Measurements from ENCODE around the gene RPS6KB1. TPM values are rescaled to one million over a fixed set of nuclear protein-coding genes. Genes with fewer than 3 reads are reported as not detected.
A peak's percentile ranks its signal among the peaks of the same experiment; 100 is the strongest.

The RPS6KB1 gene
- polyA plus RNA-seq, 1 experiment = 21.9 TPM

DNA sequence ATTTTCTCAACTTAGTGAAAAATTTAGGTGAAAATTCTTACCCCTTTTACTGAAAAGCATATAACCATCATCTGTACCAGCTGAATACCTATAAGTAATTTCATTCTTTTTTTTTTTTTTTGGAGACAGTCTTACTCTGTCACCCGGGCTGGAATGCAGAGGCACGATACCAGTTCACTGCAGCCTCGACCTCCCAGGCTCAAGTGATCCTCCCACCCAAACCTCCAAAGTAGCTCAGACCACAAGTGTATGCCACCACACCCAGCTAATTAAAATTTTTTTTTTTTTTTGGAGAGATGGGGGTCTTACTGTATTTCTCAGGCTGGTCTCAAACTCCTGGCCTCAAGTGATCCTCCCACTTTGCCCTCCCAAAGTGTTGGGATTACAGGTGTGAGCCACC is 34.0 kb upstream of the RPS6KB1 start:
- ChIA-PET CTCF (interaction anchor here (0.7 to 3.2 kb wide), 16 partner anchors 12 to 188 kb away, joined by 3 to 24 read pairs (median 4); partner anchors contain the start of genes PTRH2 and VMP1), POLR2A (interaction anchor here (0.6 to 1.5 kb wide), 8 partner anchors 15 to 239 kb away, joined by 3 to 11 read pairs (median 4); partner anchors contain the start of gene CLTC)
- TF ChIP-seq, protein P1, sequence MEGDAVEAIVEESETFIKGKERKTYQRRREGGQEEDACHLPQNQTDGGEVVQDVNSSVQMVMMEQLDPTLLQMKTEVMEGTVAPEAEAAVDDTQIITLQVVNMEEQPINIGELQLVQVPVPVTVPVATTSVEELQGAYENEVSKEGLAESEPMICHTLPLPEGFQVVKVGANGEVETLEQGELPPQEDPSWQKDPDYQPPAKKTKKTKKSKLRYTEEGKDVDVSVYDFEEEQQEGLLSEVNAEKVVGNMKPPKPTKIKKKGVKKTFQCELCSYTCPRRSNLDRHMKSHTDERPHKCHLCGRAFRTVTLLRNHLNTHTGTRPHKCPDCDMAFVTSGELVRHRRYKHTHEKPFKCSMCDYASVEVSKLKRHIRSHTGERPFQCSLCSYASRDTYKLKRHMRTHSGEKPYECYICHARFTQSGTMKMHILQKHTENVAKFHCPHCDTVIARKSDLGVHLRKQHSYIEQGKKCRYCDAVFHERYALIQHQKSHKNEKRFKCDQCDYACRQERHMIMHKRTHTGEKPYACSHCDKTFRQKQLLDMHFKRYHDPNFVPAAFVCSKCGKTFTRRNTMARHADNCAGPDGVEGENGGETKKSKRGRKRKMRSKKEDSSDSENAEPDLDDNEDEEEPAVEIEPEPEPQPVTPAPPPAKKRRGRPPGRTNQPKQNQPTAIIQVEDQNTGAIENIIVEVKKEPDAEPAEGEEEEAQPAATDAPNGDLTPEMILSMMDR (IDR thresholded peaks at IDR 0.05; ENCODE audit: low read depth, low read length) = no peak
- Histone ChIP-seq H3K27ac (ENCODE audit: low read depth, low read length) (no peak overlapping the region), H3K4me3 (ENCODE audit: low read depth, low read length) (no peak overlapping the region), H3K27me3 (ENCODE audit: control insufficient read depth, insufficient read depth, low read length) (no peaks in the 10 kb centered on the region), H3K9me3 (ENCODE audit: control insufficient read depth, insufficient read depth, low read length) (no peaks in the 10 kb centered on the region)
- DNase-seq (ENCODE audit: low read depth, low spot score) = no peak

DNA sequence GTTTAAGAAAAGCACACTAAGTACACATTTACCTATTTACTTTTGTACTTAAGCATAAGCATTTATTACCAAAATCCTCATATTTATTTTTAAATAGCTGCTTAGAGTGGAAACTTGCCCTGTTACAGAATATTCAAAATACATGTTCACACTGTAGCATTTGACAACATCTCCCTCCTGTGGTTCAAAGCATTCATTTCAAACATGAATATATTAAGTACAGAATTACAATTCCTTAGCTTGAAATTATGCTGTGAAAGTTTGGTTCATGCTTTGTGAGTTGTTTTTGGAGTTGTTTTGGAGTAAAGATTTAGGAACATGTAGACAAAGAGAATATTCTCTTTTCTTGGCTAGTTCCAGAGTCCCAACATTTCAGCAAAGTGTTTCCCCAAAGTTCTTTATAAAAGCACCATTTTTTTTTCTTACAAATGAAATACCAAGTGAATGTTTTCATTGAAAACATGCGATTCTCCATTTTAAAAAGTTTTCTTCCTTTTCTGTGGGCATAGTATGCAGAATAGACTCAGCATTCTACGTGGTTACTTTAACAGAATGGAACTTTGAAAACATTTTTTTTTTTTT is 33.4 kb upstream of the RPS6KB1 start:
- Histone ChIP-seq H3K4me3 (ENCODE audit: low read depth, low read length) (no peak overlapping the region), H3K9me3 (ENCODE audit: control insufficient read depth, insufficient read depth, low read length) (no peaks in the 10 kb centered on the region), H3K27me3 (ENCODE audit: control insufficient read depth, insufficient read depth, low read length) (no peaks in the 10 kb centered on the region), H3K27ac (ENCODE audit: low read depth, low read length) (no peak overlapping the region)
- no peak for DNase-seq (ENCODE audit: low read depth, low spot score)
- CTCF ChIA-PET = interaction anchor here (0.6 to 3.2 kb wide), 19 partner anchors 11 to 189 kb away, joined by 3 to 24 read pairs (median 4); partner anchors contain the start of genes PTRH2 and VMP1
- POLR2A ChIA-PET = interaction anchor here (0.6 to 1.5 kb wide), 8 partner anchors 14 to 240 kb away, joined by 3 to 11 read pairs (median 4); partner anchors contain the start of gene CLTC
- TF ChIP-seq, protein P1 (IDR thresholded peaks at IDR 0.05; ENCODE audit: low read depth, low read length) = peak; percentile 68

DNA sequence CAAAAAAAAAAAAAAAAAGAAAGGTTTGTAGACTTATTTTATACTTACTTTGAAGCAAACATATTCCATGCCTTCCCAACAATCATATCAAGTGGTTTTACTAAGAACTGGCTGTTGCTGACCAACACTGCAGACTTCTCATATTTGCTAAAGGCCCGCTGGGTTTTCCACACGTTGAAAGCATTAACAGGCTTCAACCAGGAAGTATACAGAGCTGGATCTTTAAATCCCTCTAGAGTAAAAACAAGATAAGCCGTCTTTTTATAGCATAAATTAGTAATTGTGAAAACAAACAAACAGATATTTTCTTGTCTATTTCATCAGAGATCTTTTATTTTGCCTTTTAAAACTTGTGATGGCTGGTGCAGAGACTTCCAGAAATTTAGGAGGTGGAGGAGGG is 29.3 kb upstream of the RPS6KB1 start:
- TF ChIP-seq, protein P1 (IDR thresholded peaks at IDR 0.05; ENCODE audit: low read depth, low read length) = no peak
- CTCF ChIA-PET = no interaction called here
- no peak overlapping the region for H3K27ac ChIP-seq (ENCODE audit: low read depth, low read length)
- no peaks in the 10 kb centered on the region for H3K27me3 ChIP-seq (ENCODE audit: control insufficient read depth, insufficient read depth, low read length)
- H3K4me3 ChIP-seq (ENCODE audit: low read depth, low read length) = no peak overlapping the region
- H3K9me3 ChIP-seq (ENCODE audit: control insufficient read depth, insufficient read depth, low read length) = no peaks in the 10 kb centered on the region
- POLR2A ChIA-PET = no interaction called here
- no peak for DNase-seq (ENCODE audit: low read depth, low spot score)

DNA sequence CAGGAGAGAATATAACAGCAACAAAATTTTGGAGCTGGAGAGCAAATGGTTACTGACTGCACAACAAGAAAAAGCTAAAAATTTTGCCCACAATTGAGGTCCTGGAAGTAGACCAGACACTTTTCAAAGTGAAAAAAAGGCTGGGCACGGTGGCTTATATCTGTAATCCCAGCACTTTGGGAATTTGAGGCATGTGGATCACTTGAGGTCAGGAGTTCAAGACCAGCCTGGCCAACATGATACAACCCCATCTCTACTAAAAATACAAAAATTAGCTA is 23.0 kb upstream of the RPS6KB1 start:
- ChIA-PET POLR2A (no interaction called here), CTCF (interaction anchor here (1.0 to 2.0 kb wide), 2 partner anchors 10 to 145 kb away, joined by 4 to 5 read pairs; no protein-coding TSS in a partner anchor)
- TF ChIP-seq, protein P1 (IDR thresholded peaks at IDR 0.05; ENCODE audit: low read depth, low read length) = no peak
- Histone ChIP-seq H3K27me3 (ENCODE audit: control insufficient read depth, insufficient read depth, low read length) (no peaks in the 10 kb centered on the region), H3K4me3 (ENCODE audit: low read depth, low read length) (no peak overlapping the region), H3K9me3 (ENCODE audit: control insufficient read depth, insufficient read depth, low read length) (no peaks in the 10 kb centered on the region), H3K27ac (ENCODE audit: low read depth, low read length) (no peak overlapping the region)
- no peak for DNase-seq (ENCODE audit: low read depth, low spot score)

DNA sequence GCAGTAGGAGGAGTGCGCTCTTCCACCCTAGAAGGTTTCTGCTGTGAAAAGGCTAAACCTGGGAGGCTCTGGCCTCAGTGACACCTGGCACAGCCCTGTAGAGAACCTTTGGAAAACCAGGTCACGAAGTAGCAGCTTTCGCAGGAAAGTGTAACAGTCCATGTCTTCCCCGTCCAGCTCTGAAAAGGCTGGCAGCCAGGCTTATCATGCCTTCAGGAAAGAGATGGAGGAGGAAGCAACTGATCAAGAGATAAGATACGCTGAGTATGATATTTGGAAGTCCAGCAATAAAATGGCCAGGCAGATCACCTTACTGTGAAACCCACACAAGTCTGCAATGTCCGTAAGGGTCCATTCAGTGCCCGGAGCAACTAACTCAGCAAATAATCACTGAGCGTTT is 22.4 kb upstream of the RPS6KB1 start:
- CTCF ChIA-PET = interaction anchor here (2.0 kb wide), 1 partner anchor 10 kb away, joined by 5 read pairs; no protein-coding TSS in a partner anchor
- Histone ChIP-seq H3K27me3 (ENCODE audit: control insufficient read depth, insufficient read depth, low read length) (no peaks in the 10 kb centered on the region), H3K9me3 (ENCODE audit: control insufficient read depth, insufficient read depth, low read length) (no peaks in the 10 kb centered on the region), H3K27ac (ENCODE audit: low read depth, low read length) (no peak overlapping the region), H3K4me3 (ENCODE audit: low read depth, low read length) (no peak overlapping the region)
- DNase-seq (ENCODE audit: low read depth, low spot score) = no peak
- TF ChIP-seq, protein P1 (IDR thresholded peaks at IDR 0.05; ENCODE audit: low read depth, low read length) = no peak
- POLR2A ChIA-PET = no interaction called here

Data from AG04450 (cell line).